GM12873 (cell line): Measurements from ENCODE around the gene ELP5.
A peak's percentile ranks its signal among the peaks of the same experiment; 100 is the strongest.

Experiments used
- TF ChIP-seq, protein P1 (sequence below): IDR thresholded peaks from 2 replicates; pipeline ENCODE4 v1.5.1; 2012; ENCODE audit warnings: low read depth, mild to moderate bottlenecking, moderate library complexity, low read length, control low read depth; ENCODE audit not compliant: insufficient read depth; ENCODE audit errors: missing control alignments

ELP5 gene

DNA sequence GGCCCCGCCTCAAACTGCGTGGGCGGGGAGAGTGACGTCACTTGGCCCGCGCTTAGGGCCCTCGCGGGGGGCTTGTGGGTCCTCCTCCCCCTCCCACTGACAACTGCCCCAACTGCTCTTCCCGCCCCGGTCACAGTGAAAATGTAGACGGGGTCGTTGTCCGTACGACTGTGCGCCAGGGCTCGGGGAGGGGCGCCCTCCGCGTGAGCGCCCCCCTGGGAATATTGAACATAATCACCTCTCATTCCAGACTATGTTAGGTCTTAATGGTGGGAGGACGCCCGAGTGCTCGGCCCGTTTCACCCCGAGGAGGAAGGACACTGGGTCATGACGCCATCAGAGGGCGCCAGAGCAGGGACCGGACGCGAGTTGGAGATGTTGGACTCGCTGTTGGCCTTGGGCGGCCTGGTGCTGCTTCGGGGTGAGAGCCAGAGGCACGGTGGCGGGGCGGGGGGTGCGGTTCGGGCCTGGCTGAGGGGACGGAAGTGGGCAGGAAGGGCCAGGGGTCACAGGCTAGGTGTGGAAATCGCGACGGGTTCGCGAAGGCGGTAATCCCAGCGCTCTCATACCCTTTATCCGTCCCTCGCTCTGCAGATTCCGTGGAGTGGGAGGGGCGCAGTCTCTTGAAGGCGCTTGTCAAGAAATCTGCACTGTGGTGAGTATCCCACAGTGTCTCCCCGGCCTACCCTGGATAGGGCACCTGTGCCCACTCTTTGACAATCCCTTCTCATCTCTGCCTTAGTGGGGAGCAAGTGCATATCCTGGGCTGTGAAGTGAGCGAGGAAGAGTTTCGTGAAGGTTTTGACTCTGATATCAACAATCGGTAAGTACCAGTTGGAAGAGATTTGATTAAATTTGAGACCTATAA, at the start of gene ELP5:
Gene ELP5, plus strand, starts transcription at position 40 of the 868 bp plus-strand sequence. Its CDS starts 336 bp downstream, at position 376.
- TF ChIP-seq, protein P1, sequence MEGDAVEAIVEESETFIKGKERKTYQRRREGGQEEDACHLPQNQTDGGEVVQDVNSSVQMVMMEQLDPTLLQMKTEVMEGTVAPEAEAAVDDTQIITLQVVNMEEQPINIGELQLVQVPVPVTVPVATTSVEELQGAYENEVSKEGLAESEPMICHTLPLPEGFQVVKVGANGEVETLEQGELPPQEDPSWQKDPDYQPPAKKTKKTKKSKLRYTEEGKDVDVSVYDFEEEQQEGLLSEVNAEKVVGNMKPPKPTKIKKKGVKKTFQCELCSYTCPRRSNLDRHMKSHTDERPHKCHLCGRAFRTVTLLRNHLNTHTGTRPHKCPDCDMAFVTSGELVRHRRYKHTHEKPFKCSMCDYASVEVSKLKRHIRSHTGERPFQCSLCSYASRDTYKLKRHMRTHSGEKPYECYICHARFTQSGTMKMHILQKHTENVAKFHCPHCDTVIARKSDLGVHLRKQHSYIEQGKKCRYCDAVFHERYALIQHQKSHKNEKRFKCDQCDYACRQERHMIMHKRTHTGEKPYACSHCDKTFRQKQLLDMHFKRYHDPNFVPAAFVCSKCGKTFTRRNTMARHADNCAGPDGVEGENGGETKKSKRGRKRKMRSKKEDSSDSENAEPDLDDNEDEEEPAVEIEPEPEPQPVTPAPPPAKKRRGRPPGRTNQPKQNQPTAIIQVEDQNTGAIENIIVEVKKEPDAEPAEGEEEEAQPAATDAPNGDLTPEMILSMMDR = peak; percentile 35

DNA sequence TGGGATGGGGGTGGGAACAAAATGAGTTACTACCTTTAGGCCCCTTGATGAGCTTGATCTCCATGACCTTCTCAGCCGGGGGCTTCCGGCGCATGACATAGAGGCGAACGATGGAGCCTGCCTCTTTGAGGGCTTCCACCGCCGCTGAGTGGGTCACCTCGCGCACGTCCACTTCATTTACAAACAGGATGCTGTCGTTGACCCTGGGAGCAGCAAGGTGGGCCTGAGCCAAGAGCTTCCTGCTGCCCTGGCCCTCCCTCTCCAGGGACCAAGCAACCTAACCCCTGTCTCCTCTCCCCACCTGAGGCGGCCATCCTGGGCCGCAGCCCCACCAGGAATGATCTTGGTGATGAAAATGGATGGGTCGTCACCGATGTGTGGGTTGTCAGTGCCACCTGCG, 48.6 kb upstream of the ELP5 start:
- TF ChIP-seq, protein P1 = no peak

GRCh38 chr17:7204336-7204735, 47.7 kb upstream of the ELP5 start:
- TF ChIP-seq, protein P1 = no peak

GRCh38 chr17:7204828-7205461, 47.1 kb upstream of the ELP5 start:
- TF ChIP-seq, protein P1 = no peak

DNA sequence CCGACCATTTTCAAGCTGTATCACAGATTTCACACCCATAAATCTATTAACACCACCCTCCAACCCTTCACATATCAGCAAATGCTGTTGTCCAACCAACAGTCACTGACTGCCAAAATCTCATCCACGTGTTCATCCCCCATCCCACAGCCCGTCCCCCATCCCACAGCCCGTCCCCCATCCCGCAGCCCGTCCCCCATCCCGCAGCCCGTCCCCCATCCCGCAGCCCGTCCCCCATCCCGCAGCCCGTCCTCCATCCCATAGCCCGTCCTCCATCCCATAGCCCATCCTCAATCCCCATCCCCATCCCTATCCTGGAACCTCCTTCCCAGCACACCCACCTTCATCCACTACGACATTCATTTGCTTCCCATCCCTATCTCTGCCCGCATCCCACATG, 46.5 kb upstream of the ELP5 start:
- TF ChIP-seq, protein P1 = no peak

DNA sequence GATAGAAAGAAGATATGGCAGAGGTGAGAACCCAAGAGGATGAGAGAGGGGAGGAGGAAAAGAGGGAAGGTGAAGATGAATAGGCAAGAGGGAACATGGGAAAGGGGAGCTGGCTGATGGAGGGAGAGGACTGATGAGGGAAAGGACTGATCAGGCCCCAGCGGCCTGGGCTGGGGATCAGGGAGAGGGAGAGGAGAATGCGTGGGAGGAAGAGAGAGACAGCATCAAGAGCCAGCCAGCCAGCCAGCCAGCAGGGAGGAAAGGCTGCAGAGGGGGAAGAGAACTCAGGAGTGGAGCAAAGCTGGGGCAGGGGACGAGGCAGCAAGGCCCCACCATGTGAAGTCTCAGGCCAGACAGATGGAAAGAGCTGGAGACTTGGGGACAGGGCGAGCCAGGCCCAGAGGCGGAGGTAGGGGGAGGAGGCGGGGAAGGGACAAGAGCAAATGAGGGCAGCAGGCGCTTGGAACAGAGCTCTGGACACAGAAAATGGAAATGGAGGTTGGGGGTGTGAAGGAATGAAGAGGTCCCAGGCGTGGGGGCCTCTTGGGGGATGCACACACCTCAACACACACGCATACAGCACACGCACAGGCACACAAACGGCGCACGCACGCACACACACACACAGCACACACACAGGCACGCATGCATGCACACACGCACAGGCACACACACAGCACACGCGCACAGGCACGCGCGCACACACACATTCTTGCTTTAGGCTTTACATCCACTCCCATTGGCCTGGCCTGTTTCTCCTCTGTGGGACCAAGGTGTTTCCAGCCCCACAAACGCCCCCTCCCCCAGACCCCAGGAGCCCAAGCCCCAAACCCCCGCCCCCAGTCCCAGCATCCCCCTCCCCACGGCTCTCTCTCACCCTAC, 44.7 kb upstream of the ELP5 start:
- TF ChIP-seq, protein P1 = no peak
